ENCODE measurements around the gene ERAP2. TPM values are rescaled to one million over a fixed set of nuclear protein-coding genes. Genes with fewer than 3 reads are reported as not detected.

ERAP2 gene
- polyA plus RNA-seq, 1 experiment: 9.2 TPM

GRCh38 chr5:96883871-96884270, 7.6 kb downstream of the ERAP2 start:
- no peak overlapping the region for H3K4me3 ChIP-seq (ENCODE audit: low read depth, low read length)
- CTCF ChIA-PET: interaction anchor here (0.7 to 1.5 kb wide), 2 partner anchors 44 to 113 kb away, joined by 3 to 4 read pairs; no protein-coding TSS in a partner anchor
- POLR2A ChIA-PET: no interaction called here
- no peak for DNase-seq (ENCODE audit: low read depth)
- no peaks in the 10 kb centered on the region for H3K36me3 ChIP-seq (ENCODE audit: control insufficient read depth, insufficient read depth, low read length)
- TF ChIP-seq CTCF (IDR thresholded peaks at IDR 0.05; ENCODE audit: insufficient read depth, low read depth, low read length): no peak
- H3K27me3 ChIP-seq (ENCODE audit: control insufficient read depth, insufficient read depth, low read length): no peaks in the 10 kb centered on the region

GRCh38 chr5:96884995-96885394, 8.7 kb downstream of the ERAP2 start:
- no peaks in the 10 kb centered on the region for H3K27me3 ChIP-seq (ENCODE audit: control insufficient read depth, insufficient read depth, low read length)
- CTCF ChIA-PET: interaction anchor here (1.2 to 1.5 kb wide), 2 partner anchors 16 to 112 kb away, joined by 4 to 6 read pairs; no protein-coding TSS in a partner anchor
- H3K36me3 ChIP-seq (ENCODE audit: control insufficient read depth, insufficient read depth, low read length): no peaks in the 10 kb centered on the region
- POLR2A ChIA-PET: no interaction called here
- H3K4me3 ChIP-seq (ENCODE audit: low read depth, low read length): no peak overlapping the region
- no peak for DNase-seq (ENCODE audit: low read depth)
- no peak for TF ChIP-seq CTCF (IDR thresholded peaks at IDR 0.05; ENCODE audit: insufficient read depth, low read depth, low read length)

GRCh38 chr5:96885518-96886338, 9.4 kb downstream of the ERAP2 start:
- Histone ChIP-seq H3K4me3 (ENCODE audit: low read depth, low read length) (no peak overlapping the region), H3K36me3 (ENCODE audit: control insufficient read depth, insufficient read depth, low read length) (no peaks in the 10 kb centered on the region), H3K27me3 (ENCODE audit: control insufficient read depth, insufficient read depth, low read length) (no peaks in the 10 kb centered on the region)
- ChIA-PET POLR2A (no interaction called here), CTCF (interaction anchor here (1.2 to 1.5 kb wide), 2 partner anchors 17 to 111 kb away, joined by 4 to 6 read pairs; no protein-coding TSS in a partner anchor)
- no peak for DNase-seq (ENCODE audit: low read depth)
- no peak for TF ChIP-seq CTCF (IDR thresholded peaks at IDR 0.05; ENCODE audit: insufficient read depth, low read depth, low read length)

GRCh38 chr5:96893342-96893741, 17.0 kb downstream of the ERAP2 start:
- no peak overlapping the region for H3K4me3 ChIP-seq (ENCODE audit: low read depth, low read length)
- H3K36me3 ChIP-seq (ENCODE audit: control insufficient read depth, insufficient read depth, low read length): no peaks in the 10 kb centered on the region
- CTCF ChIA-PET: interaction anchor here (1.2 kb wide), 2 partner anchors 11 to 24 kb away, joined by 3 to 5 read pairs; no protein-coding TSS in a partner anchor
- POLR2A ChIA-PET: interaction anchor here (0.6 kb wide), 1 partner anchor 72 kb away, joined by 3 read pairs; no protein-coding TSS in a partner anchor
- DNase-seq (ENCODE audit: low read depth): peak; percentile 40
- no peaks in the 10 kb centered on the region for H3K27me3 ChIP-seq (ENCODE audit: control insufficient read depth, insufficient read depth, low read length)
- TF ChIP-seq CTCF (IDR thresholded peaks at IDR 0.05; ENCODE audit: insufficient read depth, low read depth, low read length): no peak

GRCh38 chr5:96896276-96896675, 20.0 kb downstream of the ERAP2 start:
- no peak overlapping the region for H3K4me3 ChIP-seq (ENCODE audit: low read depth, low read length)
- DNase-seq (ENCODE audit: low read depth): no peak
- no peaks in the 10 kb centered on the region for H3K36me3 ChIP-seq (ENCODE audit: control insufficient read depth, insufficient read depth, low read length)
- H3K27me3 ChIP-seq (ENCODE audit: control insufficient read depth, insufficient read depth, low read length): no peaks in the 10 kb centered on the region
- CTCF ChIA-PET: no interaction called here
- POLR2A ChIA-PET: no interaction called here
- no peak for TF ChIP-seq CTCF (IDR thresholded peaks at IDR 0.05; ENCODE audit: insufficient read depth, low read depth, low read length)
